SK-N-DZ (cell line): ENCODE measurements around the gene EHF.

Experiments
- DNase-seq: peaks from one replicate; pipeline ENCODE4 v3.0.0-alpha.2; 2015; ENCODE audit warnings: low spot score

The EHF gene

GRCh38 chr11:34623463-34623862, 2.6 kb downstream of the EHF start:
- no peak for DNase-seq

GRCh38 chr11:34624069-34624468, 3.2 kb downstream of the EHF start:
- DNase-seq = no peak

GRCh38 chr11:34625576-34625975, 4.7 kb downstream of the EHF start:
- DNase-seq = no peak

GRCh38 chr11:34626393-34626792, 5.5 kb downstream of the EHF start:
- no peak for DNase-seq

- DNase-seq = no peak
Observed at GRCh38 chr11:34627197-34627596, 6.3 kb downstream of the EHF start.

GRCh38 chr11:34629711-34630110, 8.8 kb downstream of the EHF start:
- no peak for DNase-seq

GRCh38 chr11:34630544-34630943, 9.7 kb downstream of the EHF start:
- no peak for DNase-seq

GRCh38 chr11:34631297-34631696, 10.4 kb downstream of the EHF start:
- DNase-seq = no peak

GRCh38 chr11:34631737-34632104, 10.8 kb downstream of the EHF start:
- DNase-seq = no peak

- DNase-seq = no peak
Observed at GRCh38 chr11:34632105-34632791, 11.4 kb downstream of the EHF start.

- DNase-seq = no peak
Observed at GRCh38 chr11:34633640-34633989, 12.7 kb downstream of the EHF start.

- no peak for DNase-seq
Observed at GRCh38 chr11:34633990-34634693, 13.2 kb downstream of the EHF start.

GRCh38 chr11:34634694-34635062, 13.8 kb downstream of the EHF start:
- no peak for DNase-seq

GRCh38 chr11:34636127-34636526, 15.2 kb downstream of the EHF start:
- no peak for DNase-seq

GRCh38 chr11:34637303-34637702, 16.4 kb downstream of the EHF start:
- DNase-seq = no peak

- DNase-seq = no peak
Observed at GRCh38 chr11:34638897-34639296, 18.0 kb downstream of the EHF start.

- DNase-seq = no peak
Observed at GRCh38 chr11:34639545-34639944, 18.7 kb downstream of the EHF start.

- no peak for DNase-seq
Observed at GRCh38 chr11:34640050-34640923, 19.4 kb downstream of the EHF start.

- DNase-seq = no peak
Observed at GRCh38 chr11:34640924-34641275, 20.0 kb downstream of the EHF start.

- DNase-seq = no peak
Observed at GRCh38 chr11:34641456-34641855, 20.6 kb downstream of the EHF start.

GRCh38 chr11:34642001-34642554, 21.2 kb downstream of the EHF start:
- no peak for DNase-seq

GRCh38 chr11:34642873-34643272, 22.0 kb downstream of the EHF start:
- no peak for DNase-seq
